ENCODE measurements around the gene OSBPL2. TPM values are rescaled to one million over a fixed set of nuclear protein-coding genes. Genes with fewer than 3 reads are reported as not detected.

Gene OSBPL2
- polyA plus RNA-seq, 1 donor: 33.0 TPM

GRCh38 chr20:62235001-62235776 is 3.1 kb upstream of the OSBPL2 start:
- no peak for DNase-seq (ENCODE audit: low read depth)

DNA sequence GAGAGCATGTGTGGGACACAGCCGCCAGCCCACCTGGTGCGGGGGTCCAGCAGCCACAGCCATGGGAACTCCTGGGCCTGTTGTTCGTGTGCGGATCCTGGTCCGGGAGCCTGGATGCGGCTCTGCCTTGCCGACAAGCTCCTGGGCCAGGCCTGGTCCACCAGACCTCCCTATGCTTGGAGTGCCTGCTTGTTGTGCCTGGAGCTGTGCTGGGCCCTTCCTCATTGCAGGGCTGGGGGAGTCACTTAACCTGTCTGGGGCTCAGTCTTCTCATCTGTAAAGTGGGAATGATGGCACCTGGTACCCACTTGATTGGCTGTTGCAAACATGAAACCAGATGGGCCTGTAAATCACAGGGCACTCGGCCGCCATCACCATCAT is 2.6 kb upstream of the OSBPL2 start:
- DNase-seq (ENCODE audit: low read depth): no peak

DNA sequence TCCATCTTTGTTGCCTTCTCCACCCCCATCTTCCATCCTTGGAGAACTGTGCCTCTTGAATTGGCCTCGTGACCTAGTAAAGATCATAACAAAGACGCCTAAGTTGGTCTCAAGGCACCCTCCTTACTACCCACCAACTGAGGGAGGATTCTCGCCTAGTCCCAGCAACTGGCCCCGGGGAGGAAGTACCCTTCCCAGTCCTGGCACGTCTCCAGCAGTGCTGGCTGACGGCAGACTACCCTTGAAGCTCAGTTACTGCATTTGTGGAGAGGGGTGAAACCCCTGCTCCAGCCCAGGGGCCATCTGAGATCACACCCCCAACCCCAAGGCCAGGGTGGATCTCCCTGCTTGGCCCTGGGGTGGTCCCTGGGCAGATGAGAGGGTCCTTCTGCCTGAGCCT is 2.1 kb upstream of the OSBPL2 start:
- no peak for DNase-seq (ENCODE audit: low read depth)

DNA sequence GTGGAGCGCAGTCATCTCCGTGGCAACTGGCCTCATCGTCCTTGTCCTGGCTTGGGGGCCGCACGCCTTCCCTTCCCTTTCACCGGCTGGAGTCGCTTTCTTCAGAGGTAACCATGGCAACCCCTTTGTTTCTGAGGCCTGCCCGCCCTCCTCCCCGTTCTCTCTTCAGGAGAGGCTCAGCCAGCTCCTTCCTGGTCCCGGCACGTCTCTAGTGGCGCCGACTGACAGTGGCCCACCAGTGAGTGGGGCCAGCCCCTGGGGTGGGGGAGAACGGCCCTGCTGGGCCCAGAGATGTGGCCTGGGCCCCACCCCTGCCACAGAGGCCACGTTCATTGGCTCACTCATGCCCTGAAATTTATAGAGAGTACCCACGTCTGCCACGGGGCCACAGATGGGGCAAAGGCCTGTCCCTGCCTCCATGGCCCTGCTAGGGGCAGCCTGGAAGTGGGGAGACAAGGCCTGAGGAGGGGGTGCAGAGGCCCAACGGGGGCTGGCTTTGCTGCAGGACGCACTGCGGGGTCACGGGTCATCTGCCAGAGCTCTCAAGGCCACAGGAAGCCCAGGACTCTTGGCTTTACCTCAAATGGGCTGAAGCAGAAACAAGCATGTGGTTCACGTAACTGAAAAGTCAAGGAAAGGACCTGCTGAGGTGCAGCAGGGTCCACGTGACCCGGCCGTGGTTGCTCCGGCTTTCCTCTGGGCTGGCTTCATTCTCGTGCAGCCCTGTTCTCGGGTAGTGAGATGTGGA is 1.4 kb upstream of the OSBPL2 start:
- no peak for DNase-seq (ENCODE audit: low read depth)

GRCh38 chr20:62237514-62237800 is 864 bp upstream of the OSBPL2 start:
- DNase-seq (ENCODE audit: low read depth): no peak

- no peak for DNase-seq (ENCODE audit: low read depth)
Observed at GRCh38 chr20:62238569-62239277, 402 bp downstream of the OSBPL2 start.

GRCh38 chr20:62239278-62239879 is 1.1 kb downstream of the OSBPL2 start:
- no peak for DNase-seq (ENCODE audit: low read depth)

DNA sequence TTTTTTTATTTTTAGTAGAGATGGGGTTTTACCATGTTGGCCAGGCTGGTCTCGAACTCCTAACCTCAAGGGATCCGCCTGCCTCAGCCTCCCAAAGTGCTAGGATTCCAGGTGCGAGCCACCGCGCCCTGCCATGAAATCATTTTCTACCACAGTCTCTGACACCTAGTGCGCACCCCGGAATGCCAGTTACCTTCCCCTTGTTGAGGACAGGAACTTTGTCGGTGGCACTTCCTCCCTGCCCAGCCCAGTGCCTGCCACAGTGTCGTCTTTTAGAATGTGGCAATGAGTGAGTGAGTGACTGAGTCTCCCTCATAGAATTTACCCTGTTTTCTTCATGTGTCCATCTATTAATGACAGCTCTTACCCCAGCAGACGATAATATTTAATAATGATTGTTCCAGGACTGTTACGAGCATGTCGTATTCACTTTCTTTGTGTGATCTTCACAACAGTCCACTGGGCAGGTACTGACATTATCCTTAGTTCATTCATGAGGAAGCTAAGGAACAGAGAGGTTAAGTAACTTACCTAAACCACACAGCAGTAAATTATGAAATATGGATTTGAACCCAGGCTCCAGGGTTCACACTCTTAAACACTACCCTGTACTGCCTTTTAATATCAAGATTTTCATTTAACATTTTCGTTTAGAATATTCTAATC is 1.8 kb downstream of the OSBPL2 start:
- DNase-seq (ENCODE audit: low read depth): no peak

DNA sequence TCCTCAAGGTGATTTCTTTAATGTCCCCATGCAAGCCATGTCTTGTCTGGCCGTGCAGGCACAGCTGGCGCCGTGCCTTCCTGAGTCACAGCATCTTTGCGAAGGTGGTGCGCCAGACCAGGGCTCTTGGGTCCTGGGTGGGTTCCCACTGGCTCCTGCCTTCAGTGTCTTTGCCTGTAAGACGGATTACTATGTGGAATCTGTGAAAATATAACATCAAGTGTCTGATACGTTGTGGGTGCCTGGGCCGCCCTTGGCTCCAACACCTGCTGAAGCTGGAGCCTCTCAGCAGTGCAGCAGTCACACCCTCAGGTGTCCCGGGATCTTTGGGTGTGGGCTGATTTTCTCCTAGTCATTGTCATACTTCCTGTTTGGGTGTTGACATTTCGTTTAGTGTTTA is 3.2 kb downstream of the OSBPL2 start:
- DNase-seq (ENCODE audit: low read depth): no peak

DNA sequence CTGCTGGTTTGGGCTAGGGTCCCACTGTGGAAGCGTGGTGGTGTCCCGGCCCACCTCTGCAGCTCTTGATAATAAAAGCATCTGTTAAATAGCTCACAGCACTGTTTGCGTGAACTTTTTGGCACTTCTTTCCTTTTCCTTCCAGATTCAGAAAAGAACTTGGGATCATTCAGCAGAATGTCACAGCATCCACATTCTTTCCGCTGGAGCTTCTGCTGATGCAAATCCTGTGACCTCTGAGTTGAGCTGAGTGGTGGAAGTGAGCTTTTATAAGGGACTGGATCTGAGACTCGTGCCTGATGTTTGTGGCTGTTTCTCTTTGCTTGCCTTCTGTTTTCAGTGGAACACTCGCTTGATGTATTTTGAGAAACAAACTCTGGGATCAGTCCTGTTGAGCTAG is 3.9 kb downstream of the OSBPL2 start:
- no peak for DNase-seq (ENCODE audit: low read depth)

DNA sequence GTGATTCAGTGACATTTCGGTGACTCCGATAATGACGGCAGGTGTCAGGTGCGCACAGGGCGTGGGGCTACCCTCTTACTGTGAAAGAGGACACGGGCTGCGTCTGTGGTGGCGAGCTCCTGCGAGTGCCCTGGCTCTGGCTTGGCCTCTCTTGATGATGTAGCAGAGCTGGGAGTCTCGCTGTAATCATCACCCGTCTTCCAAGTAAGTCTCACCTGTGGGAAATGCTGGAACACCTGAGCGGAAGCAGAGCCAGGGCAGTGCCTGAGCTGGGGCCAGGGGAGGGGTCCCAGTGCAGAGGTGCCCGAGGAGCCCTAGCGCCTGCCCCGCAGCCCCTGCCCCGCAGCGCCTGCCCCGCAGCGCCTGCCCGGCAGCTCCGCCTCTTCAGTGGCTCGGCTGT is 4.8 kb downstream of the OSBPL2 start:
- no peak for DNase-seq (ENCODE audit: low read depth)

- DNase-seq (ENCODE audit: low read depth): no peak
Observed at GRCh38 chr20:62243906-62244515, 5.7 kb downstream of the OSBPL2 start.

GRCh38 chr20:62244644-62245108 is 6.4 kb downstream of the OSBPL2 start:
- no peak for DNase-seq (ENCODE audit: low read depth)

DNA sequence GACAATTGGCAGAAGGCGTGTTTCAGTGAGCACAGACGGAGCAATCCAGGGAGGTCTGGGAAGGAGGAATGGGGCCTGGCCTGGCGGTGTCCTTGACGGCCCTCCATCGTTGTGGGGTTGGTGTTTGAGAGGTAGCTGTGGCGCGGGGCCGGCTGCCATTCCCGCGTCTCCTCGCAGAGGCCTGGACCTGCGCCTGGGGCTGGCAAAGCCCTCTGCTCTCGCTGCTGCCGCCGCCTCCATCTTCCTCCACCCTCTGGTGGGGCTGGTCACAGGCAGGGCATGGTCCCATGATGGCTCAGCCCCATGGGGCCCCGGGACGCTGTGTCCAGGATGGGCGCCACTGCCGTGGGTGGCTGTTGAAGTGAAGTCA is 7.6 kb downstream of the OSBPL2 start:
- DNase-seq (ENCODE audit: low read depth): no peak

- no peak for DNase-seq (ENCODE audit: low read depth)
Observed at GRCh38 chr20:62246431-62246830, 8.1 kb downstream of the OSBPL2 start.

DNA sequence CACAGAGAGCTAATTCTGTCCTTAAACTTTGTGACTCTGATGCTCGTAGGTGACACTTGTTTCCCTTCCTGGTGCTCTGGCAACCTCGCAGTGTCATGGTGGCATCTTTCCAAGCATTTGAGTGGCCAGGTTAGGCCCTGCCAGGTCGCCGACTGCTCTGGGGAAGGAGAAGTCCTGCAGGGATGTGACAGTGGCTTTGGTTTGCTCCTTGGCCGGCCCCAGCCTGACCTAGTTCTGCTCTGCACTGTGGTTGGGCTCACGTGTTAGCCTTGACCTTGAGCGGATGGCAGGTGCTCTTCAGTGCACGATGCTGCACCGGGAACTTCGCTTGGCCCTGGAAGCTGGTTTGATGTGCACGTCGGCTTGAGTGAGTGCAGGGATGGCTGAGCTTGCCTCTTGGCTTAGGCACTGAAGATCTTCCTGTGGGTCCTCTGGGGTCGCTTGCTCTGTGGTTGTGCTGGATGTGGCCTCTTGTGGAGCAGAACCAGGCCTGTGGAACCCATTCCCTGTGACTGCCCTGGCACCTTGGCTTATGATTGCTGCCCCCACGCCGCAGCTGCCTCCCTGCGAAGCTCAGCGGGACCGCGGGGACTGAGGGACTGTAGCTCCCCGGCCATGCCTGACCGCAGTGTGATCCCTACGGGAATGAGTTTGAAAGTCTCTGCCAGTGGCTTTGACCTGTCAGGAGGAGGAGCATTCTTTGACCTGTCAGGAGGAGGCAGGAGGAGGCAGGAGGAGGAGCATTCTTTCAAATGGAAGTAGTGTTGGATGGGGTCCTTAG is 8.7 kb downstream of the OSBPL2 start:
- DNase-seq (ENCODE audit: low read depth): no peak

DNA sequence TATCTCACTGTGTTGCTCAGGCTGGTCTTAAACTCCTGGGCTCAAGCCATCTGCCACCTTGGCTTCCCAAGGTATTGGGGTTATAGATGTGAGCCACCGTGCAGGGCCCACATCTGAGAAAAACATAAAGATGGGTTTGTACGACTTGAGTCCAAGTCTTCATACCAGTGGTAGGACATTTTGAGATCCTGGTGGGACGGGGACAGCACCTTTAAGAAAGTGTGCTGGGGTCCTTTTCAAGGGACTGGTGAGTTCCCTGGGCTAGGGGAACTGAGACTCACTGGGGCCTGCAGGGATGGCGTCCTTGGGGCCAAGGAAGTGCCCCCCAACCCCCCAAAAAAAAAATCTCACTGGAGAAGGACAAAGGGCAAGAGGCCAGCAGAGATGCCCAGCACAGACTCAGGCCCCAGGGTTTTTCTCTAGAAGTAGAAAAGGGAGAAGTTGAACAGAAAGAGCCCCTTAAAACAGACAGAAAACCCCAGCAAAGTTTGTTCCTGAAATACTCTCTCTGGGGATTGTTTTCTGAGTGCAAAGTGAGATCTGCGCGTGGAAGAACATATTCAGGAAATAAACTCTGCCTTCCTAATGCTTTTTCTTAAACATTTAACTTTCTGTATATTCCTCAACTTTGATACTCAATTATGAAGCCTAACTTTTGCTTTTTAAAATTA is 10.7 kb downstream of the OSBPL2 start:
- DNase-seq (ENCODE audit: low read depth): no peak

DNA sequence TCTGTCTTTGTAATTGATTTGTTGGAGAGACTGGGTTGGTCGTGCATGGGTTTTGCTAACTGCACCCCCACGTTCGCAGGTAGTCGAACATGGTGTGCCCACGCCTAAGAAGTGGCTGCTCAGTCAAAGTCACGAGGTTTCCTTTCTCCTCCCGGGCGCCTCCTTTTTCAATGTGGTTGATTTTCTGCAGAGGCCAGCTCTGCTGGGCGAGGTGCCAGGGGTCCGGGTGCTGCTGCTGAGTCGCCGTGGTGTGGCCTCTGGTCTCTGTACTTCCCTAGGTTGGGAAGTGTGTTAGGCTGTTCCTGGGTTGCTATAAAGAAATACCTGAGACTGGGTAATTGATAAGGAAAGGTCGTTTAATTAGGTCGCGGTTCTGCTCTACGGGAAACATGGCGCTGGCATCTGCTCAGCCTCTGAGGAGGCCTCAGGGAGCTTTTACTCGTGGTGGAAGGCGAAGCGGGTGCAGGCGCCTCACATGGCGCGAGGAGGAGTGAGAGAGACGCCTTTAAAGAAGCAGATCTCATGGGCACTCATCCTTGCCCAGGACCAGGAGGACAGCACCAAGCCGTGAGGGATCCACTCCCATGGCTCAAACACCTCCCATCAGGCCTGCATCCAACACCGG is 14.1 kb downstream of the OSBPL2 start:
- no peak for DNase-seq (ENCODE audit: low read depth)

DNA sequence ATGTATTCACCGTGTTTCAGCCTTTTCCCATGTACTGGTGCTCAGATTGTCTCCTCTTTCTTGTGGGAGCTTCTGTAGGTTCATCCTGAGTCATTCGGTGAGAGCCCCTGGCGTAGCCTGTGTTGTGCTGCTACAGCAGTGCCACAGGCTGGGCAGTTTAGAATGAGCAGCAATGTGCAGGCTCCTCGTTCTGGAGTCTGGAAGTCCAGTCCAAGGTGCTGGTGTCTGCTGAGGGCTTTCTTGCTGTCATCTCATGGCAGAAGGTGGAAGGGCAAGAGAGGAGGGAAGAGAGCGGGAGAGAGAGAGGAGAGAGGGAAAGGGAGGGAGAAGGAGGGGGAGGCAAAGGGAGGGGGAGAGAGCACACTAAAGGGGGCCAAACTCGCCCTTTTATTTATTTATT is 15.1 kb downstream of the OSBPL2 start:
- no peak for DNase-seq (ENCODE audit: low read depth)
